HFFc6 (cell line): ENCODE results near the gene NBAS. TPM values are rescaled to one million over a fixed set of nuclear protein-coding genes. Genes with fewer than 3 reads are reported as not detected.

ENCODE experiments used
- DNase-seq: peaks from one replicate; pipeline ENCODE4 v3.0.0-alpha.2; 2018
- H3K27ac Mint-ChIP-seq: 2 replicates; pipeline ENCODE4 v1.8.0; 2020; ENCODE audit warnings: mild to moderate bottlenecking, mixed read lengths
- H3K27me3 Mint-ChIP-seq: 2 replicates; pipeline ENCODE4 v1.8.0; 2021; ENCODE audit warnings: mild to moderate bottlenecking, moderate library complexity, mixed read lengths; ENCODE audit not compliant: insufficient read depth
- H3K36me3 Mint-ChIP-seq: 2 replicates; pipeline ENCODE4 v1.8.0; 2021; ENCODE audit warnings: low read depth, mixed read lengths
- H3K4me1 Mint-ChIP-seq: 2 replicates; pipeline ENCODE4 v1.8.0; 2020; ENCODE audit warnings: low read depth, mixed read lengths
- H3K4me3 Mint-ChIP-seq: 2 replicates; pipeline ENCODE4 v1.8.0; 2020; ENCODE audit warnings: mild to moderate bottlenecking, moderate library complexity, mixed read lengths
- H3K9me3 Mint-ChIP-seq: 2 replicates; pipeline ENCODE4 v1.8.0; 2020; ENCODE audit warnings: mild to moderate bottlenecking, mixed read lengths
- total RNA-seq, 6 experiments: library from RNA; stranded (reverse); fragmentation: NEBNext Ultra II Directional; extraction: Animal tissue kit (Norgen Biotek cat#: 25700); gene quantifications; 2 replicates in 1 of 6; 3 replicates in 5 of 6; pipeline ENCODE4 v1.2.3, GENCODE V29; 2021
- TF ChIP-seq, protein P1 (sequence below): fragments of 200-600 bp; sonication (generic); IDR thresholded peaks from 2 replicates; pipeline ENCODE4 v1.5.0; 2021; ENCODE audit warnings: antibody characterized with exemption, mild to moderate bottlenecking

Gene NBAS
- total RNA-seq, 6 experiments from 2014 or later = 43.5 to 54.0 (median 52.2) TPM

GRCh38 chr2:15485949-15486348 lies 75.2 kb downstream of the NBAS start:
- no peak for DNase-seq
- Mint-ChIP-seq H3K27ac (no peak overlapping the region), H3K9me3 (no peaks in the 10 kb centered on the region), H3K4me3 (no peak overlapping the region), H3K27me3 (peaks cover 1% of the 10 kb centered on the region), H3K4me1 (no peaks in the 10 kb centered on the region; the same call in 1 of the 2 replicates), H3K36me3 (peaks cover 39% of the 10 kb centered on the region)
- TF ChIP-seq, protein P1, sequence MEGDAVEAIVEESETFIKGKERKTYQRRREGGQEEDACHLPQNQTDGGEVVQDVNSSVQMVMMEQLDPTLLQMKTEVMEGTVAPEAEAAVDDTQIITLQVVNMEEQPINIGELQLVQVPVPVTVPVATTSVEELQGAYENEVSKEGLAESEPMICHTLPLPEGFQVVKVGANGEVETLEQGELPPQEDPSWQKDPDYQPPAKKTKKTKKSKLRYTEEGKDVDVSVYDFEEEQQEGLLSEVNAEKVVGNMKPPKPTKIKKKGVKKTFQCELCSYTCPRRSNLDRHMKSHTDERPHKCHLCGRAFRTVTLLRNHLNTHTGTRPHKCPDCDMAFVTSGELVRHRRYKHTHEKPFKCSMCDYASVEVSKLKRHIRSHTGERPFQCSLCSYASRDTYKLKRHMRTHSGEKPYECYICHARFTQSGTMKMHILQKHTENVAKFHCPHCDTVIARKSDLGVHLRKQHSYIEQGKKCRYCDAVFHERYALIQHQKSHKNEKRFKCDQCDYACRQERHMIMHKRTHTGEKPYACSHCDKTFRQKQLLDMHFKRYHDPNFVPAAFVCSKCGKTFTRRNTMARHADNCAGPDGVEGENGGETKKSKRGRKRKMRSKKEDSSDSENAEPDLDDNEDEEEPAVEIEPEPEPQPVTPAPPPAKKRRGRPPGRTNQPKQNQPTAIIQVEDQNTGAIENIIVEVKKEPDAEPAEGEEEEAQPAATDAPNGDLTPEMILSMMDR = no peak

- Mint-ChIP-seq H3K27ac (no peak overlapping the region), H3K4me1 (peaks cover 7% of the 10 kb centered on the region; the same call in 1 of the 2 replicates), H3K9me3 (no peaks in the 10 kb centered on the region), H3K27me3 (peaks cover 1% of the 10 kb centered on the region), H3K36me3 (peaks cover 44% of the 10 kb centered on the region), H3K4me3 (no peak overlapping the region)
- TF ChIP-seq, protein P1 = no peak
- no peak for DNase-seq
Observed at GRCh38 chr2:15481000-15481399, 80.1 kb downstream of the NBAS start.

DNA sequence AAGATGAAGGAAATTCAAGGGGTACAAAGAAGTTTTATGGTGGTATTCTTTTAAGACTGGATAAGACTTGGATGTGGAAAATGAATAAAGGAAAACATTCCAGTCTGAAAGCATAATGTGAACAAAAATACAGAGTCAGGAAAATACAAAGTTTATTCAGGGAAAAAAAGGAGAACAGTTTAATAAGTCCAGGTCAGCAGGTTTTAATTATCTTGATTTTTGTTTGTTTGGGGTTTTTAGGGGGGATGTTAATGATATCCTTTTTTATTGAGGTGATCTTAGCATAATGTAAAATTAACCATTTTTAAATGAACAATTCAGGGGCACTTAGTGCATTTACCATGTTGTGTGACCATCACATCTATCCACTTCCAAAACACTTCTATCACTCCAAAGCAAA lies 80.6 kb downstream of the NBAS start:
- TF ChIP-seq, protein P1 = no peak
- no peak overlapping the region for H3K27ac Mint-ChIP-seq
- H3K4me3 Mint-ChIP-seq = no peak overlapping the region
- DNase-seq = no peak
- no peaks in the 10 kb centered on the region for H3K9me3 Mint-ChIP-seq
- peaks cover 1% of the 10 kb centered on the region for H3K27me3 Mint-ChIP-seq
- H3K4me1 Mint-ChIP-seq = peaks cover 7% of the 10 kb centered on the region; the same call in 1 of the 2 replicates
- peaks cover 41% of the 10 kb centered on the region for H3K36me3 Mint-ChIP-seq

GRCh38 chr2:15472876-15473275 lies 88.3 kb downstream of the NBAS start:
- H3K9me3 Mint-ChIP-seq = no peaks in the 10 kb centered on the region
- no peak overlapping the region for H3K4me3 Mint-ChIP-seq
- no peaks in the 10 kb centered on the region for H3K27me3 Mint-ChIP-seq
- DNase-seq = no peak
- no peak overlapping the region for H3K27ac Mint-ChIP-seq
- no peaks in the 10 kb centered on the region for H3K4me1 Mint-ChIP-seq
- peaks cover 39% of the 10 kb centered on the region for H3K36me3 Mint-ChIP-seq
- TF ChIP-seq, protein P1 = no peak

DNA sequence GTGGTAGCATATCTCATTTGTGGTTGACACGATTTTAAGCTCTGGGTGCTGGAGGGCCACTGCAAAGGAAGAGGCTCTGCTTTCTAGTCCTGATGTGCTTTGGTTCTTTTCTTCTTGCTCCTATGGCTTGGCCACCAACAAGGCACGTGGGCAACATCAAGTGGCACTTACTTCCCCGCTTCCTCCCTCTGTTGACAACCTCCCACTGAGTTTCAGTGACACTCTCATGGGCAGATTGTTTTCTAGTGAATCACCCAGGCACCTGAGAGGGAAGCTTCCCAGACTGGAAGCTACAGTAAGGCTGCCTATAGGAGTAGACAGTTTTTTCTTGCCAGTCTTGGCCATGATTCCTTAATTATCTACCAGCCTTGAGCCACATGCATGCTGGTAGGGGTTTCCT lies 89.0 kb downstream of the NBAS start:
- H3K4me3 Mint-ChIP-seq = no peak overlapping the region
- H3K27ac Mint-ChIP-seq = no peak overlapping the region
- DNase-seq = no peak
- H3K27me3 Mint-ChIP-seq = no peaks in the 10 kb centered on the region
- TF ChIP-seq, protein P1 = no peak
- H3K9me3 Mint-ChIP-seq = no peaks in the 10 kb centered on the region
- H3K36me3 Mint-ChIP-seq = peaks cover 36% of the 10 kb centered on the region
- no peaks in the 10 kb centered on the region for H3K4me1 Mint-ChIP-seq

- H3K4me3 Mint-ChIP-seq = no peak overlapping the region
- no peaks in the 10 kb centered on the region for H3K4me1 Mint-ChIP-seq
- no peaks in the 10 kb centered on the region for H3K9me3 Mint-ChIP-seq
- H3K27ac Mint-ChIP-seq = no peak overlapping the region
- TF ChIP-seq, protein P1 = no peak
- peaks cover 36% of the 10 kb centered on the region for H3K36me3 Mint-ChIP-seq
- no peaks in the 10 kb centered on the region for H3K27me3 Mint-ChIP-seq
- no peak for DNase-seq
Observed at GRCh38 chr2:15471606-15472005, 89.5 kb downstream of the NBAS start.
